Hematopoietic multipotent progenitor cell treated with erythropoietin and hydrocortisone succinate and interleukin-3 and kit ligand, for 17 days (in vitro differentiated cells): Measurements from ENCODE around the gene DDX11.
"Not testable (repeated sequence)": the region's sequence is repeated elsewhere in the genome, so short reads cannot be mapped to it uniquely, and the experiment has no call there.

Experiments
- DNase-seq: peaks from one replicate; pipeline ENCODE4 v3.0.0-alpha.2; 2015; ENCODE audit warnings: low spot score

The DDX11 gene

GRCh38 chr12:31124158-31124557, 50.5 kb downstream of the DDX11 start:
- not testable (repeated sequence) for DNase-seq

GRCh38 chr12:31125171-31125570, 51.5 kb downstream of the DDX11 start:
- not testable (repeated sequence) for DNase-seq

GRCh38 chr12:31127209-31127848, 53.7 kb downstream of the DDX11 start:
- DNase-seq: not testable (repeated sequence)

- DNase-seq: not testable (repeated sequence)
Observed at GRCh38 chr12:31136581-31136980, 62.9 kb downstream of the DDX11 start.

- not testable (repeated sequence) for DNase-seq
Observed at GRCh38 chr12:31144768-31145167, 71.1 kb downstream of the DDX11 start.

GRCh38 chr12:31145296-31145695, 71.6 kb downstream of the DDX11 start:
- DNase-seq: not testable (repeated sequence)

- DNase-seq: not testable (repeated sequence)
Observed at GRCh38 chr12:31147415-31147814, 73.8 kb downstream of the DDX11 start.

GRCh38 chr12:31150766-31151165, 77.1 kb downstream of the DDX11 start:
- DNase-seq: not testable (repeated sequence)
